Activated naive CD4-positive, alpha-beta T cell treated with anti-CD3 and anti-CD28 coated beads for 36 hours (primary cell): ENCODE data around the gene PPP1R13B. TPM values are rescaled to one million over a fixed set of nuclear protein-coding genes. Genes with fewer than 3 reads are reported as not detected.
"Not testable (repeated sequence)": the region's sequence is repeated elsewhere in the genome, so short reads cannot be mapped to it uniquely, and the experiment has no call there.

Source experiments
- CTCF ChIA-PET: fragments of 350-600 bp; sonication (Branson Sonifier 250); formaldehyde crosslinking; loops from one replicate; lab custom pipeline; 2021; ENCODE audit warnings: antibody characterized with exemption; lab: Charles Lee
- DNase-seq: peaks from one replicate; pipeline ENCODE4 v3.0.0-alpha.2; 2020
- H3K27ac Mint-ChIP-seq: one replicate; pipeline ENCODE4 v1.8.0; 2021; ENCODE audit warnings: mild to moderate bottlenecking, mixed read lengths
- H3K27me3 Mint-ChIP-seq: one replicate; pipeline ENCODE4 v1.8.0; 2021; ENCODE audit warnings: low read depth, mixed read lengths
- H3K36me3 Mint-ChIP-seq: one replicate; pipeline ENCODE4 v1.8.0; 2021; ENCODE audit warnings: low read depth, mixed read lengths
- H3K4me1 Mint-ChIP-seq: one replicate; pipeline ENCODE4 v1.8.0; 2021; ENCODE audit warnings: low read depth, mixed read lengths
- H3K4me3 Mint-ChIP-seq: one replicate; pipeline ENCODE4 v1.8.0; 2021; ENCODE audit warnings: mild to moderate bottlenecking, moderate library complexity, mixed read lengths
- H3K9me3 Mint-ChIP-seq: one replicate; pipeline ENCODE4 v1.8.0; 2021; ENCODE audit warnings: mixed read lengths
- intact Hi-C: fragments of 100-400 bp; cut with micrococcal nuclease; formaldehyde crosslinking; loops from one replicate; pipeline ENCODE4 v1.15.1; 2023
- total RNA-seq, 2 experiments: library from RNA; stranded (reverse); gene quantifications; one replicate each; pipeline ENCODE4 v1.2.3, GENCODE V29; 2021

PPP1R13B gene, protein sequence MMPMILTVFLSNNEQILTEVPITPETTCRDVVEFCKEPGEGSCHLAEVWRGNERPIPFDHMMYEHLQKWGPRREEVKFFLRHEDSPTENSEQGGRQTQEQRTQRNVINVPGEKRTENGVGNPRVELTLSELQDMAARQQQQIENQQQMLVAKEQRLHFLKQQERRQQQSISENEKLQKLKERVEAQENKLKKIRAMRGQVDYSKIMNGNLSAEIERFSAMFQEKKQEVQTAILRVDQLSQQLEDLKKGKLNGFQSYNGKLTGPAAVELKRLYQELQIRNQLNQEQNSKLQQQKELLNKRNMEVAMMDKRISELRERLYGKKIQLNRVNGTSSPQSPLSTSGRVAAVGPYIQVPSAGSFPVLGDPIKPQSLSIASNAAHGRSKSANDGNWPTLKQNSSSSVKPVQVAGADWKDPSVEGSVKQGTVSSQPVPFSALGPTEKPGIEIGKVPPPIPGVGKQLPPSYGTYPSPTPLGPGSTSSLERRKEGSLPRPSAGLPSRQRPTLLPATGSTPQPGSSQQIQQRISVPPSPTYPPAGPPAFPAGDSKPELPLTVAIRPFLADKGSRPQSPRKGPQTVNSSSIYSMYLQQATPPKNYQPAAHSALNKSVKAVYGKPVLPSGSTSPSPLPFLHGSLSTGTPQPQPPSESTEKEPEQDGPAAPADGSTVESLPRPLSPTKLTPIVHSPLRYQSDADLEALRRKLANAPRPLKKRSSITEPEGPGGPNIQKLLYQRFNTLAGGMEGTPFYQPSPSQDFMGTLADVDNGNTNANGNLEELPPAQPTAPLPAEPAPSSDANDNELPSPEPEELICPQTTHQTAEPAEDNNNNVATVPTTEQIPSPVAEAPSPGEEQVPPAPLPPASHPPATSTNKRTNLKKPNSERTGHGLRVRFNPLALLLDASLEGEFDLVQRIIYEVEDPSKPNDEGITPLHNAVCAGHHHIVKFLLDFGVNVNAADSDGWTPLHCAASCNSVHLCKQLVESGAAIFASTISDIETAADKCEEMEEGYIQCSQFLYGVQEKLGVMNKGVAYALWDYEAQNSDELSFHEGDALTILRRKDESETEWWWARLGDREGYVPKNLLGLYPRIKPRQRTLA
- total RNA-seq, result 1 to 10 TPM; 8.0 to 8.6 TPM

- H3K27ac Mint-ChIP-seq, result no peak within 1 kb of the TSS
- peaks cover 15% of the 10 kb centered on the region for H3K4me1 Mint-ChIP-seq
- H3K9me3 Mint-ChIP-seq, result no peaks in the 10 kb centered on the region
- no peaks in the 10 kb centered on the region for H3K36me3 Mint-ChIP-seq
- DNase-seq, result peak; percentile 93
- H3K4me3 Mint-ChIP-seq, result peak within 1 kb of the TSS; percentile 86
- intact Hi-C loops, result loop anchor here (5.0 kb wide), 1 partner anchor 445 kb away; no protein-coding TSS in a partner anchor
- CTCF ChIA-PET, result no interaction called here
- H3K27me3 Mint-ChIP-seq, result no peaks in the 10 kb centered on the region
These were observed at the start of gene PPP1R13B for GRCh38 chr14:103847451-103848174. TSS of gene PPP1R13B (minus strand) at chr14:103847575. CDS start at chr14:103847307, 268 bp downstream.

GRCh38 chr14:103896578-103896977, 49.2 kb upstream of the PPP1R13B start:
- CTCF ChIA-PET, result interaction anchor here (0.6 kb wide), 2 partner anchors 9 to 22 kb away, joined by 3 read pairs; no protein-coding TSS in a partner anchor
- intact Hi-C loops, result no loop called here

DNA sequence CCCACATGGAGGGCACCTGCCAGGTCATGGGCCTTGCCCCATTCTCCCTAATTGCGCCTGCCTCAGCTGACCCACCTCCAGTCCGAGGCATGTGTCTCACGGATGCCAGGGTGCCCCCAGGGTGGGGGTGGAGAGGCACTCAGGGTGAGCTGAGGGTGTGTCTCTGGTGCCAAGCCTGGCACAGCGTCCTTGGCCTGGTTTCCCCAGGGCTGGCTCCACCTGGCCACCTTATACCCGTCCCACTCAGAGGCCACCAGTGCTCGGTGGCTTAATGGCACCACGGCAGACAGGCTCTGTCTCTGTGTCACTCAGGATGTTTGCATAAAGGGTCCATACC, 47.3 kb upstream of the PPP1R13B start:
- Mint-ChIP-seq H3K36me3 (no peaks in the 10 kb centered on the region), H3K9me3 (no peaks in the 10 kb centered on the region), H3K27ac (no peak overlapping the region), H3K4me3 (no peak overlapping the region), H3K4me1 (no peaks in the 10 kb centered on the region), H3K27me3 (no peaks in the 10 kb centered on the region)
- no peak for DNase-seq
- intact Hi-C loops, result no loop called here
- CTCF ChIA-PET, result no interaction called here

More at GRCh38 chr14:103896578-103896977, 49.2 kb upstream of the PPP1R13B start:
- H3K27me3 Mint-ChIP-seq, result no peaks in the 10 kb centered on the region
- DNase-seq, result no peak
- H3K27ac Mint-ChIP-seq, result no peak overlapping the region
- H3K4me3 Mint-ChIP-seq, result no peak overlapping the region
- peaks cover 2% of the 10 kb centered on the region for H3K4me1 Mint-ChIP-seq
- H3K9me3 Mint-ChIP-seq, result no peaks in the 10 kb centered on the region
- no peaks in the 10 kb centered on the region for H3K36me3 Mint-ChIP-seq

DNA sequence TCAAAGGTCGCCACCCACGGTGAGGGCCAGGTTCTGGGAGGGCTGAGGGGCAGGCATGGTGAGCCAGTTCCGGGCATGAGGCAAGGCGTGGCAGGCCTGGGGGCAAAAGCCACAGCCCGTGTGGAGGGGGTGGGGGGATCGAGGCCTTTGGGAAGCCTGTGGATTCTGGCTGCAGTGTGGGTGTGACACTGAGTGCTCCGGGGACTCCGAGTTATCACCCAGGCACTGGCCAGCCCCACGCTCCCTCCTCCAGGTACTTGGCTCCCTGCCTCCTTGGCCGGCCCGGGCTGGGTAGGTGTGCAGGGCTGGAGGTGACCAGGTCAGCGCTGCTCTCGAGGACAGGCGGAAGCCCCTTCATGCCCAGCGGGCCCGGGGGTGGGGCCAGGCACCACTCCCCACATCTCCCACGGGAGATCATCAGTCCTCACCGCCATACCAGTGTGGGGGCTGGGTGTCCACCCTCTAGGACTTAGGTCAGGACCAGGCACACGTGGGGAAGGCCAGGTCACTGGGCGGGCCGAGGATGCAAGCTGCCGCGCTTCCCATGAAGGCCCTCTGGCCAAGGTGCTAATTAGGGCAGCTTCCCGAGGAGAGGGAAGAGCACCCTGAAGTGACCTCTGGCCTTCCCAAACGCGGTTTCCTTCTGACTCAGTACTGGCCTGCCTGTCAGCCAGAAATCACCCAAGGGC, 46.8 kb upstream of the PPP1R13B start:
- CTCF ChIA-PET, result interaction anchor here (1.1 kb wide), 1 partner anchor 11 kb away, joined by 3 read pairs; no protein-coding TSS in a partner anchor

GRCh38 chr14:103892247-103892646, 44.9 kb upstream of the PPP1R13B start:
- Mint-ChIP-seq H3K4me1 (no peaks in the 10 kb centered on the region), H3K27ac (no peak overlapping the region), H3K27me3 (no peaks in the 10 kb centered on the region), H3K36me3 (no peaks in the 10 kb centered on the region), H3K9me3 (no peaks in the 10 kb centered on the region), H3K4me3 (no peak overlapping the region)
- intact Hi-C loops, result no loop called here
- no peak for DNase-seq
- CTCF ChIA-PET, result interaction anchor here (0.5 kb wide), 1 partner anchor 499 kb away, joined by 3 read pairs; no protein-coding TSS in a partner anchor

More for the DNA sequence above, 46.8 kb upstream of the PPP1R13B start:
- no peaks in the 10 kb centered on the region for H3K27me3 Mint-ChIP-seq
- DNase-seq, result no peak
- no peaks in the 10 kb centered on the region for H3K9me3 Mint-ChIP-seq
- H3K36me3 Mint-ChIP-seq, result no peaks in the 10 kb centered on the region
- no peaks in the 10 kb centered on the region for H3K4me1 Mint-ChIP-seq
- H3K27ac Mint-ChIP-seq, result no peak overlapping the region
- no peak overlapping the region for H3K4me3 Mint-ChIP-seq
- intact Hi-C loops, result no loop called here

DNA sequence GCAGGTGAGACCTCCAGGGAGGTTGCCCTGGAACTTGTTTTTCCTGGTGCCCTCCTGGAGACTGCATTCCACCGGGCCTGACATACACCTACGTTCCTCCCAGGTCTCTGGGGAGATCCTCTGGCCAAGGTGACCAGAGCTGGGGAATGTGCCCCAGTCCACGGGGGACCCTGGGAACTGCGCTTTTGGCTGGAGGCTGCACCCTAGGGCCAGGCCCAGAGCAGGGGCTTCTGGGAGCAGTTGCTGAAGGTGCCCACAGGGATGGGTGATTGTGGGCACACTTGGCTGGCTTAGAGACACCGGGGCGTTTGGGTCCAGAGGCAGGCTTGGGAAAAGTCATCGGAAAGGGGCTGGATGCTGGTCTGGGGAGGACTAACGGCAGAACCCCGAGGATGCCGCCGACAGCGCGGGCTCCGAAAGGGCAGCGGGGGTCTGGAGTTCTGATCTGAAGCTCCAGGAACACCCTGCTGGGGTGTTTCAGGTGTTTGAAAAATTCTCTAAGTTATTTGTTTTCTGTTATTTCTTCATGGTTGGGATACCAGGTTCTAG, 44.4 kb upstream of the PPP1R13B start:
- intact Hi-C loops, result no loop called here
- Mint-ChIP-seq H3K4me3 (no peak overlapping the region), H3K9me3 (no peaks in the 10 kb centered on the region), H3K27me3 (no peaks in the 10 kb centered on the region), H3K27ac (no peak overlapping the region), H3K36me3 (no peaks in the 10 kb centered on the region), H3K4me1 (no peaks in the 10 kb centered on the region)
- CTCF ChIA-PET, result interaction anchor here (0.5 kb wide), 1 partner anchor 499 kb away, joined by 3 read pairs; no protein-coding TSS in a partner anchor
- DNase-seq, result no peak

DNA sequence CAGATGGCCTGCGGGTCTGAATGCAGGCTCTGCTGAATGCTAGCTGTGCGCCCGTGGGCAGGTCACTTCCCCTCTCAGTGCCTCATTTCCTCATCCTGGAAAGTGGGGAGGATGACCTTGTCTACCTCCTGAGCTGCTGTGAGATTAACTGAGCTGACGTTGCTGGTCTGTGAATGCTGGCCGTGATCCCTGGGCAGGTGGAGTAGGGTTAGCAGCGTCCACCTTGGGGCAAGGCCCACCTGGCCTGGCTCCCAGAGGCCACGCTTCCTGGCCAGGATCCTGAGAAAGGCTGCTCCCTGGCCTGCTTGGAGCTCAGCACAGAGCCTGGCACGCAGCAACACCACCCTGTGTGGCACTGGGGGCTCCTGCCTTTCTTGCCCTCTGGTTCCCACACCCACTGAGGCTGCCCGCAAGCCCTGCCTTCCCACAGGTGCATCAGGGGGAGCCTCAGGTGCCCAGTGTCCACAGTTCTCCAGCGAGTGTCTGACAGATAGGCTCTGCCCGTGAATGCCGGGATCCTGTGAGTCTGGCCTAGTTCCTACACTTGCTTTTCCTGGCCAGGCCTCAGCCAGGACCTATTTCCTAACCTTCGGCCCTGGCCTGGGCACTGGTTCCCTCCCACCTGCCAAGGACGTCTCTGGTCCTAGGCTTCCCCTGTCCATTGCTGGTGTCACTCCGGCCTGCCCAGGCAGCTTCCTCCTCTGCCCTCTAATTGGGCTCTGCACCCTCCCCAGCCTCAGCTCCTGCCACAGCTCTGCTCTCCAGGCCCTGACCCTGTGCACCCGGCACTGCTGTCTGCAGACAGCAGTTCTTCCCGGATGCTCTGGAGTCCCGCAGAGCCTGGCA, 43.7 kb upstream of the PPP1R13B start:
- no peaks in the 10 kb centered on the region for H3K4me1 Mint-ChIP-seq
- CTCF ChIA-PET, result interaction anchor here (0.7 kb wide), 1 partner anchor 12 kb away, joined by 4 read pairs; no protein-coding TSS in a partner anchor
- DNase-seq, result no peak

GRCh38 chr14:103890052-103890371, 42.6 kb upstream of the PPP1R13B start:
- no peak overlapping the region for H3K27ac Mint-ChIP-seq
- H3K9me3 Mint-ChIP-seq, result no peaks in the 10 kb centered on the region
- no peaks in the 10 kb centered on the region for H3K27me3 Mint-ChIP-seq
- CTCF ChIA-PET, result interaction anchor here (0.7 kb wide), 1 partner anchor 13 kb away, joined by 4 read pairs; no protein-coding TSS in a partner anchor
- no peak overlapping the region for H3K4me3 Mint-ChIP-seq
- DNase-seq, result no peak
- H3K36me3 Mint-ChIP-seq, result no peaks in the 10 kb centered on the region
- intact Hi-C loops, result no loop called here
- no peaks in the 10 kb centered on the region for H3K4me1 Mint-ChIP-seq

More for the DNA sequence above, 43.7 kb upstream of the PPP1R13B start:
- Mint-ChIP-seq H3K4me3 (no peak overlapping the region), H3K36me3 (no peaks in the 10 kb centered on the region), H3K9me3 (no peaks in the 10 kb centered on the region), H3K27ac (no peak overlapping the region), H3K27me3 (no peaks in the 10 kb centered on the region)
- intact Hi-C loops, result no loop called here

DNA sequence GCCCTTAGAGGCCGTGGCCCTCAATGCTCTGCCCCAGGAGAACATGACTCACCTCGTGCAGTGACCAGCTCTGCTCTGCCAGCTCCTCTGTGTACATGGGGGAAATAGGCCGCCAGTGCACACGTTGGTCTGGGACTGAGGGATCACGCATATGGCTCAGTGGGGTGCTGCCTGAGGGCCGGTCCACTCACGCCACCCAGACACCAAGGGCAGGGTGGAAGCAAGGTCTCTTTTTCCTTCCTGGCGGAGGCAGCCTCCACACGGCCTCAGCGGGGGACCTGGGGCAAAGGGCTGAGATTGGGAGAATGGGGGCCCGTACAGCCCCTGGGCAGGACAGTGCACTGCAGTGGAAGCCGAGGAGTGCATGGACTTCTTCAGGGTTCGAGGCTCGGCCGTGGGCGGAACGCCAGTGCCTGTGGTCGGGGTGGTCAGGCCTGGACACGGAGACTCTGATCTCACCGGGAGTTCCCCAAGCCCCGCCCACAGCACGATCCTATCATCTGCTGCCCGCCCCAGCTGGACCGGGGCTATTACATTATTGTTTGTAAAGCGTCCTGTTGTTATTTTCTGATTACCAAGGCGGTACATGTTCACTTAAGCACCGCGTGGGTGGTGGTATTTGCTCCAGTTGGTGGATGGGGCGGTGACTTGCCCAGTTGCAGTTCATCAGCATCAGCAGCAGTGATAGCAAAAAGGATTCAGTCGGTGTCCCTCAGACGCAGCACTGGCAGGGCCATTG, 42.1 kb upstream of the PPP1R13B start:
- CTCF ChIA-PET, result no interaction called here

DNA sequence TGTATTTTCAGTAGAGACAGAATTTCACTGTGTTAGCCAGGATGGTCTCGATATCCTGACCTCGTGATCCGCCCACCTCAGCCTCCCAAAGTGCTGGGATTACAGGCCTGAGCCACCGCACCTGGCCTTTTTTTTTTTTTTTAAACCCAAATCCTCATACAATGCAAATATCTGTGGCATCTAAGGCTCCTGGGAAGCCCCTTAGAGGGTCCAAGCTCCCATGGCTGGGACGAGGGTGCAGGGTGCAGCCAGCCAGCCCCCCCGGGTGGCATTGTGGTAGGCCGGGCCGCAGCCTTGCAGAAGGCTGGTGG, 41.6 kb upstream of the PPP1R13B start:
- CTCF ChIA-PET, intact Hi-C loops, DNase-seq, H3K4me3 Mint-ChIP-seq, H3K4me1 Mint-ChIP-seq, H3K27ac Mint-ChIP-seq, H3K36me3 Mint-ChIP-seq, H3K27me3 Mint-ChIP-seq, H3K9me3 Mint-ChIP-seq: not testable (repeated sequence)

More for the DNA sequence above, 42.1 kb upstream of the PPP1R13B start:
- intact Hi-C loops, result no loop called here
- Mint-ChIP-seq H3K27me3 (no peaks in the 10 kb centered on the region), H3K36me3 (no peaks in the 10 kb centered on the region), H3K27ac (no peak overlapping the region), H3K4me3 (no peak overlapping the region), H3K4me1 (no peaks in the 10 kb centered on the region), H3K9me3 (no peaks in the 10 kb centered on the region)
- DNase-seq, result no peak
